AG08395 (cell line): ENCODE data around the gene TNFAIP8L1.
"Not testable (repeated sequence)": the region's sequence is repeated elsewhere in the genome, so short reads cannot be mapped to it uniquely, and the experiment has no call there.

ENCODE experiments used
- DNase-seq: peaks from one replicate; pipeline ENCODE4 v3.0.0; 2012; ENCODE audit warnings: mixed read lengths, low spot score

TNFAIP8L1 gene

GRCh38 chr19:4678881-4679790 is 39.8 kb downstream of the TNFAIP8L1 start:
- DNase-seq: no peak

- not testable (repeated sequence) for DNase-seq
Measured at GRCh38 chr19:4680021-4680420, 40.7 kb downstream of the TNFAIP8L1 start.

DNA sequence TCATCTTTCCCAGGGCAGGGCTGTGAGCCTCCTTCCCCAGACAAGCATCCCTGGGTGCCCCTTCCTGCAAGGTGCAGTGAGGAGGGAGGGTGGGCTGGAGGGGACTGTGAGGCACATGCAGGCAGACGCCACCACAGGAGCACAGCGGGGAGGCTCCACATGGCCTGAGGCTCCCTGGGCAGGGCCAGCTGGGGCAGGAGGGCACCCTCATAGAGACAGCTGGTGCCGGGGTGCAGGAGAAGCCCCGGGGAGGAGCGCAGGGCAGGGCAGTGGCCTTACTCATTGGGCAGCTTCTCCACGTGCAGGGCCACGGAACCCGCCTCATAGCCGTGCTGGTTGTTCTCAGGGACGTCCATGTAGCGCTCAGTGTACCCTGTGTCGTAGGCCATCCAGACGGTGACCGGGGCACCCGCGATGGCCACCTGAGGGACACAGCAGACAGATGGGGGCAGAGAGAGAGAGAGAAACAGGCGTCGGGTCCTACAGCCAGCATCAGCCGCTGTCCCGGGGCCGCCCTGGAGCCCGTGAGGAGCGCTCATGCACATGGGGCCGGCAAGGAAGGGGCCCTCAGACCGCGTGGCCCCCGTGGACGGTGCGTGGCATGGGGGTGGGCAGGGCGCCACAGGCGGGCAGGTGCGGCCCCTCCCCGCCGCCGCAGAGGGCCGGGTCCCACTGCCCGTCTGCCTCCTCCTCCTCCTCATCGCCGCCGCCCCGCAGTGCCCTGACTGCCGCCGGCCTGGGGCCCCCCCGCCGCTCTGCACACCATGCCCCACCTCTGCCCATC is 43.3 kb downstream of the TNFAIP8L1 start:
- no peak for DNase-seq

DNA sequence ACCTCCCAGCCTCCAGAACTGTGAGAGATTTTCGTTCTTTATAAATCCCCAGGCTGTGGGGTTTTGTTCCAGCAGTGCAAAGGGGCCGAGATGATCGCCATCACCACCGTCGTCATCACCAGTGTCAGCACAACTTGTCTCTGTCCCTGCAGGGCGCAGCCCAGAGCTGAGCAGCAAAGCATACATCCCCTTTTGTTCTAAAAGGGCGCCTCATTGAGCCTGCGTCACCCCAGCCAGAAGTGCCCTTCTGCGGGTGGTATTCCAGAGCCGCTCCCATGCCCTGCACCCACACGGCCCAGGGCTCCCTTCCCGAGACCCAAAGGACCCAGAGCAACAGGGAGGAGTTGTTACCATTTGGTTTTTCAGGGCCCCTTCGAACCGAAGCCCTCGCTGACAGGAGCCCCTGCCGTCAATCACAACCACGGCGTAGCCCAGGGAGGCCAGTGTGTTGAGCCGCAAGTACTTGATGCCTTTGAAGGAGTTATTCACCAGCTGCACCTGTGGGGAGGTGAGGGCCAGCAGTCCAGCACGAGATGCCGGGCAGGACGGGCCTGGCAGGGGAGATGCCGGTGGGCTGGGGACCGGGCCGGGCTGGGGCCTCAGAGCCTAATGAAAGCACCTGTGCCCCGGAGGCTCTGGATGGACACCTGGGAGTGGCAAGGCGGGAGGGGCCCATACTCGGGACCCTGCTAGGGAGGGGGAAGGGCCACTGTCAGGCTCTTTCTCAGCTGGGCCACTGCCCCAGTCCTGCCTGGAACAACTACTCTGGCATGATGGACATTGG is 45.2 kb downstream of the TNFAIP8L1 start:
- no peak for DNase-seq

DNA sequence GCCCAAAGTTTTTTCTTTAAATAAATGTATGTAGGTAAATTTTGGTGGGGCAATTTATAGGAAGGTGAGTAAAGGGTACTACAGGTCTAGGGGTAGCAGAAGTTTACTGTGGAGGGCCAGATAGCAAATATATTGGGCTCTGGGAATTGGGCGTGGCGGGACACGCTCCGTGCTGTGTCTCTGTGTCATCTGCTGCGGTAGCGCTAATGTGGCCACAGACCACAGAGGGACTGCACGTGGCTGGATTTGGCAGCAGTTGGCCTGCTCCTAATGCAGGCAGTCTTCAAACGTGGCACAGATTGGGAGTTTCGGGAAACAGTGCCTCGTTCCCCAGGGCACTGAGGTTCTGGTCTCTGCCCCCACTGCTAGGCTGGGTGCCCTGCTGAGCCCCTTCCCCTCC is 47.4 kb downstream of the TNFAIP8L1 start:
- no peak for DNase-seq

DNA sequence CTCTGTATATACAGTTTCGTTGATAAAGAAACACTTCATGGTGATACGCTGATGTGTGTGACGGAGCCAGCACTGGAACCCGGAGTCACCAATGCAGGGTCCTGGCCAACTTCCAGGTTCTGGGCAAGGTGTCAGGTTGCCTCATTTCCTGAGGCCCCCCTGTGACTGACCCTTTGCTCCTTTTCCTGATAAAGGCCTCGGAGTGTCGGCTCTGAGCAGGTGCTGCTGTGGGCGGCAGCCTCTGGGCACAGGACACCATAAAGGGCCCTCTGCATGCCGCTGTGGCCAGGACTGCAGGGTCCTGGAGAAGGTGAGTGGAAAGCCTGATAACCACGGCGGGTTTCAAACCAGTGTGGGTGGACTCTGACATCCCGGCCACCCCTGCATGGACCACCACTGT is 48.1 kb downstream of the TNFAIP8L1 start:
- DNase-seq: no peak

- no peak for DNase-seq
Measured at GRCh38 chr19:4688587-4688986, 49.3 kb downstream of the TNFAIP8L1 start.

DNA sequence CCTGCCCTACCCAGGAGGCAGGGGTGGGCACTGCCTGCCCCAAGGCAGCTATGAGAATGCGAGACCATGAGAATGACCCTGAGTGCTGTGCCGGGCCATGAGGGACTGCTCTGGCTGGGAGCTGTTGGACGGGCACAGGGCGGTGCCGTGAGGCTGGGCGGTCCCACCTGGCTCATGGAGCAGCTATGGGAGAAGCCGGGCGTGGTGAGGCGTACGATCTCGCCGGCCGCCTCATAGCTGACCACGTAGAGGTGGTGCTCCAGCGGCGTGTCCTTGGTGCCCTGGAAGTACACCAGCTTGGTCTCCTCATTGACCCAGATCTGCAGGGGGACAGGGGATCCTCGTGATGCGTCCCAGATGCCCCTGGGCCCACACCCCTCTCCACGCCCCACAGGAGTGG is 50.1 kb downstream of the TNFAIP8L1 start:
- DNase-seq: no peak

- DNase-seq: no peak
Measured at GRCh38 chr19:4690361-4690760, 51.0 kb downstream of the TNFAIP8L1 start.

DNA sequence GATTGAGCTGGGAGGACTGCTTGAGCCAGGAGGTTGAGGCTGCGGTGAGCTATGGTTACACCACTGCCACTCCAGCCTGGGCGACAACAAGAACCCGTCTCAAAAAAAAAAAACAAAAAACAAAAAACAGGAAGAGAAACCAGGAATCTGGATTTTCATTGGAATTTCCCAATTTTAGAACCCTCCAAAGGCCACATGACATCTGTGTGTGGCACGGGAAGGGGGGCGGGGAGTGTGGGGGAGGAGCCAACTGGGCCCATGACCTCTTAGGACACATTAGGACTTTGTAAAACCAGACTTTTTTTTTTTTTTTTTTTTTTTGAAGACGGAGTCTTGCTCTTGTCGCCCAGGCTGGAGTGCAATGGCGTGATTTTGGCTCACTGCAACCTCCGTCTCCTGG is 52.1 kb downstream of the TNFAIP8L1 start:
- DNase-seq: no peak

GRCh38 chr19:4692251-4693077 is 53.1 kb downstream of the TNFAIP8L1 start:
- DNase-seq: no peak

DNA sequence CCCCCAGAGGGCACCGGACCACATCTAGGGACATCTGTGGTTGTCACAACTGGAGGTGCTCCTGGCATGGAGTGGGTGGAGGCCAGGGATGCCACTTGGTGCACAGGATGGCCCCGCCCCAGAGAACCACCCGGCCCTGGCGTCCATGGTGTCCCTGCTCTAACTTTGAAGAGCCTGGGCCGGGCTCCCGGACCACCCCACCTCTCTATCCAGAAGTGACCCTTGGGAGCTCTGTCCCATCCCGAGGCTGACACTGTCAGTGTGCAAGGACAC is 53.7 kb downstream of the TNFAIP8L1 start:
- DNase-seq: no peak

- DNase-seq: no peak
Measured at GRCh38 chr19:4693471-4694121, 54.3 kb downstream of the TNFAIP8L1 start.

DNA sequence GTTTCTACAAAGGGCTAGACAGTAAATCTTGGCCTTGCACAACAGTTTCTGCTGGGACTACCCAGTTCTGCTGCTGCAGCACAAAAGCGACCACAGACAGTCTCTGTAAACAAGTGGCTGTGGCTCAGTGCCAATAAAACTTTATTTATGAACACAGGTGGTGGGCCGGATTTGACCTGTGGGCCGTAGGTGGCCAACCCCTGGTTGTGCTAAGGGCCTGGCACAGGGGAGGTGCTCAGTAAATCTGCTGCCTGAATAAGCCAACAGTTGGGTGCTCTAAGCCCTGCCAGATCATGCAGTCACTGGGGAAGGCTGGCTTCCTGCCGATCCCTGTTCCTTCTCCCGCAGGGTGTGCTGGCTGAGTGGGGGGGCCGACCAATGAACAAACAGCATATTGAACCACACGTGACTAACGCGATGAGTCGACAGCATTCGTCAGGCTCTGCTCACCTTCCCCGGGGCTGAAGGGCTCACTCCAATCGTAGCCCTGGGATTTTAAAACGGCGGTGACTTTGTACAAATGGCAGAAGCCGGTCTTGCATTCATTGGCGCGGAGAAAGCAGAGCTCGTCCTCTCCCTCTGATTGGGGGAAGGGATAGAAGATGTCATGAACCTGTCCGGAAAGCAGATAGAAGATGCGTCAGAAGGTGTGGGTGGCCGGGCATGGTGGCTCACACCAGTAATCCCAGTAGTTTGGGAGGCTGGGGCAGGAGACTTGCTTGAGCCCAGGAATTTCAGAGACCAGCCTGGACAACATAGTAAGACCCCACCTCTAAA is 55.1 kb downstream of the TNFAIP8L1 start:
- peak; percentile 90 for DNase-seq

DNA sequence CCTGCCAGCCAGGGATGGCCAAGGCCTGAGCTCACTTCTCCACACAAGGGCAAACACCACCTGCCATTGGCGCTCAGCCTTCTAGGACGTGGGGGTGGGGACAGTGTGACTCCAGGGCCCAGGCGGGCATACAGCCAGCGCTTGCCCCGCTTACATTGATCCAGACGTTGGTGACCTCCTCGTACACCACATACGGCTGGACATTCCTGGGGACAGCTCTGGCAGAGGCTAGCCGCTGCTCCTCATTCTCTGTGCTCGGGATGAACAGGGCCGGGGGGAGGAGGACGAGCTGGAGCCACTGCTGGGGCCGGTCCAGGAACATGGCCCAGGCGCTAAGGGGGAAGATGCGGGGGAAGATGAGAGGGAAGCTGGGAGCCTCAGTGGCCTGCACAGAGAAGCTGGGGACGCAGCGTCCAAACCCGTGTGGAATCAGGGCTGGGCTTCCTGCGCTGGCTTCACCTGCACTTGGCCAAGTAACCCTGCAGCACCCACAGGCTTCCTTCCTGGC is 56.0 kb downstream of the TNFAIP8L1 start:
- no peak for DNase-seq

- DNase-seq: no peak
Measured at GRCh38 chr19:4697304-4697703, 58.0 kb downstream of the TNFAIP8L1 start.

DNA sequence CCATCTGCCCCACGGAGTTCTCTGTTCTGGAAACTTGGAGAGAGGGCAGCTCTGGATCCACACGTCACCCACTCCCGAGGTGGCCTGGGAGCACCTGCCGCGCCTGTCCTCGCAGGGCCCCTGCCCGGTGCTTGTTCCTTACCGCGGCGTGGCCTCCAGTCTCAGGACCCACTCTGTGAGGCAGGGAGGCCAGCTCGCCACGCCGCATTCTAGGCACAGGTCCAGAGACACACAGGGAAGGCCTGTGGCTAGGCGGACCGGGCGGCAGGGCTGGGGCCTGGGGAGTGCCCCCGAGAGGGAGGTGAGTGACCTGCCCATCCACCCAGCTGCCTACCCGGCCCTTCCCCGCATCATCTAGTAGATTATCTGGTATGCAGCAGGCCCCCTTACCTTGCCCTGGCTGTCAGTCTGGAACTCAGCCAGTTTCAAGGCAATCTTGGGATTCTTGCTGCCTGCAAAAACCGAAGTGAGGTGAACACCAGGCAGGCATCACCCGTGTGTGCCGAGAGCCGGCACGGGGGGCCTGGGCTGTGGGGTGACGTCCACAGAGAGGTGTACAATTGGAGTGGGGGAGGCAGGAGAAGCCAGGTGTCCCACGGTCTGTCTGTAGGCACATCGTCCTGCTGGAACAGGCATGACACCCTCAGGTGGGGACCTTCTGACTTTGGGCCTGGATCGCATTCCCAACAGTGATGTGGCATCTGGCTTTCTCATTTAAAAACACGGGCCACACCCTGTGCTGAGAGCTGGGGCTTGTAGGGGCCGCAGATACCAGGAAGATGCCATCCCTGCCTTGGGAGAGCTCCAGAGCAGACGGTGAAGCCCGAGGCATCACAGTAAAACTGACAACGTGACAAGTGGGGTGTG is 60.7 kb downstream of the TNFAIP8L1 start:
- DNase-seq: no peak

DNA sequence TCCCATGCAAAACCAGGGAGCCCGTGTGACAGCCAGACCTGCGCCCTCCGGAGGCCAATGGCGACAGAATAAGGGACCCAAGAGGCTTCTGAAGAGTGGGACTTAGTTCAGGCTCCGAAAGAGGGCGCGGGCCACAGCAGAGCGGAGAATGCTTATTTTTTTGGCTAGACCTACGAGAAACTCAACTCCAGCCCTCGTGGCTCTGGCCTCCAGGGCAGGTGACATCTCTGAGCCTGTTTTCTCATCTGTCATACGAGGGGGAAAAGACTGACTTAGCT is 61.3 kb downstream of the TNFAIP8L1 start:
- no peak for DNase-seq

GRCh38 chr19:4701557-4701956 is 62.2 kb downstream of the TNFAIP8L1 start:
- DNase-seq: no peak

- DNase-seq: no peak
Measured at GRCh38 chr19:4702764-4703163, 63.4 kb downstream of the TNFAIP8L1 start.
